GM19351 (cell line): ENCODE measurements around the gene CORO7.
A peak's percentile ranks its signal among the peaks of the same experiment; 100 is the strongest.

Source experiments
- ATAC-seq: cut with Tn5 transposase; IDR thresholded peaks from one replicate; pipeline ENCODE4 v1.9.1; 2021; ENCODE audit warnings: mild to moderate bottlenecking, moderate library complexity; ENCODE audit not compliant: unreplicated experiment

CORO7 gene

DNA sequence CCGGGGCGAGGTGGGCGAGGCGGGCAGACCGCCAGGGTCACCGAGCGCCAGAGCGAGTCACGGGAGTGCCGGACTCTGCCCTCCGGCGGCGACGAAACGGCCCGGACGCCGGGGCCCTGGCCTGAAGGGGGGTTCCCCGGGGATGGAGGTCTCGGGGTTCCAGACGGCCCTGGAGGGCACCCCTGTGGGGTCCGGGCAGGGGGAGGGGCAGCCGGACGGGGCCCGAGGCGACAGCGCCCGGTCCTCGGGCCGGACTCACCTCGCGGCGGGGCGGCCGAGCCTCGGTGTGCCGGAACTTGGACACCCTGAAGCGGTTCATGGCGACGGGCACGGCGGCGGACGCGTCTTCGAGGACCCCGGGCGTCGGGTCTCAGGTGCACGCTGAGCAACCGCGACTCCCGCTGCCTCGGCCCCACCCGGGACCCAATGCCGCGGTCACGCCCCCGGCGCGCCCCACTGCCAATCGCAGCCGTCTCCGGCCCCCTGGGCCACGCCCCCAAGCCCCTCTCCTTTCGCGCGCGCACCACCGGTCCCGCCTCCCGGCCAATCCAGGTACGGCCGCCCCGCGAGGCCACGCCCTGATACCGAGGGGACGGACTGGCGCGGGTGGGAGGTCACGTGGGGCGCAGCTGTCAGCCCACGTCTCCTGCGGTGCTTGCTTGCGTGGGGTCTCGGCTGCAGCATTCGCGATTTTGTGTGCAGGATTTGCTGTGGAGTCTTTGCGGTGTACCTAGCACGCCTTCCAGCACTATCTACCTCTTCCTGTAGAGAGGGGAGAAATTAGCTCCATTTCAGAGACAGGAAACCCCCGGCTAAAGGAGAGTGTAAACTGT is at the start of gene CORO7:
TSS of gene CORO7 (minus strand) at position 397 of the 833 bp plus-strand sequence. CDS start at position 319, 78 bp downstream.
- peak; percentile 58 for ATAC-seq

DNA sequence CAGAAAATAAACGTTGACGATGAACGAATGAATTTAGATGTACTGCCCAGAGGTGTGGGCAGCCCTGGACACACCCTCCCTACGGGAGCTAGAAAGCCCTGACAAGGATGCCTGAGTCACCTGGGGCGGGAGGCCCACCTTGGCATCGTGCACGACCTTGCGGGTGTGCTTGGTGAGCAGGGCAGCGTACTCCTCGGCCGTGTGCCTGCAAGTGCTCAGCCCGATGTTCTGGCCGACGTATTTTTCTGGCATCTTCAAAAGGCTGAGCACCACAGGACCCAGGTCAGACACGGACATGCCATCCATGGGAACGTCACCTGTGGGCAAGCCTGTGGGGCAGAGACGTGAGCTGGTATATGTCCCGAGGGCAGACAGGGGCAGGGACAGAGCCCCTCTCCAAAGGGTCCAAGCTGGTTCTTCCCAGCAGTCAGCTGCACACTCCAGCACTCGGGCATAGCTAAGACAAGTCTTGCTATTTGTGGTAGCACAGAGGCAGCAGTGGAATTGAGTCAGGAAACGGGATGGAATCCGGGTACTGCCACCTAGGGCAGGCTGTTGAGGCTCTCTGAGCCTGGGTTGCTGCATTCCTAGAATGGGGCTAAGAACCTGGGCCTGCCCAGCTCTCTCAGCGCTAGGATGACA is 47.2 kb upstream of the CORO7 start:
- ATAC-seq, result no peak

DNA sequence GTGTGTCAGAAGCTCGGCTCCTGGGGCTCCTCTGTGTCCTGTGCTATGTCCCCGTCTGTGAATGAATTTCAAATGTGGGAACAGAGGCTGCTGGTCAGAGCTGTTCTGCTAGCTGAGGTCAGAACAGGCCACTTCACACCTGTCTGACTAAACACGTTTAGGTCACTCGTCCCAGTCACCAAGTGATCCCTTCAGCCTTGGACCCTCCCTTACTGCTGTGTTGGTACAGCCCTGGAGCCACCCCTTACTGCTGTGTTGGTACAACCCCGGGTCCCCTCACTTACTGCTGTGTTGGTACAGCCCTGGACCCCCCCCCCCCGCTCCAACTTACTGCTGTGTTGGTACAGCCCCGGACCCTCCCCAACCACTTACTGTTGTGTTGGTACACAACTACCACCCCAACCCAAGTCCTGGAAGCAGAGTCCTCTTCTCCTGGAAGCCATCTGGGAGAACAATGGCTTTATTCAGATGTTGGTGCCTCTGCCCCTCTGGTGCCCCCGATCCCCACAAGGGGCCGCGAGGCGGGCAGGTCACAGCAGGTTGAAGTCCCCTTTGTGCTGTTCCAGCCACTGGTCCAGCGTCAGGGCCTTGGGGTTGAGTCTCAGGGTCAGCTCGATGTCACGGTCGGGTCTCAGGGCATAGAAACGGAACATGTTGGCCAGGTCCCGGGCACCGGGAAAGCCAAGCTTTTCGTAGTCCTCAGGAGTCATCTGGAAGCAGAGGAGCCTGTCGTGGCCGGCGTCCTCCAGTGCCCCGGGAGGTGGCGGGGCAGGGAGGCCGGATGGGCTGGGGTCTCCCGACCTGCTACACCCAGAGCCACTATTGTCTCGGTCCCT is 45.1 kb upstream of the CORO7 start:
- ATAC-seq, result no peak

- ATAC-seq, result no peak
Measured at GRCh38 chr16:4460936-4461249, 44.5 kb upstream of the CORO7 start.

- ATAC-seq, result no peak
Measured at GRCh38 chr16:4455951-4456350, 39.6 kb upstream of the CORO7 start.

GRCh38 chr16:4455081-4455480 is 38.7 kb upstream of the CORO7 start:
- no peak for ATAC-seq

- ATAC-seq, result no peak
Measured at GRCh38 chr16:4454623-4455022, 38.2 kb upstream of the CORO7 start.

DNA sequence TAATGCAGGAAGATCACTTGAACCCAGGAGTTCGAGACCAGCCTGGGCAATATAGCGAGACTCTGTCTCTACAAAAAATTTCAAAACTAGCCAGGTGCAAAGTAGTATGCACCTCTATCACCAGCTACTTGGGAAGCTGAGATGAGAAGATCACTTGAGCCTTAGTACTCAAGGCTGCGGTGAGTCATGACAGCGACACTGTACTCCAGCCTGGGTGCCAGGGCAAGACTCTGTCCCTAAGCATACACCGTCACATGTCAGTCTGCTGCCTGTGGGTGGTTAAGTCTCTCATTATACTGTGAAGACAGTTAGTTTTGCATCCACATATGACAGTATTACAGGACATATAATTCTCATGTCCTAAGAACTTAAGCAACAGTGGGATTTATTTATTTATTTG is 36.3 kb upstream of the CORO7 start:
- ATAC-seq, result no peak

DNA sequence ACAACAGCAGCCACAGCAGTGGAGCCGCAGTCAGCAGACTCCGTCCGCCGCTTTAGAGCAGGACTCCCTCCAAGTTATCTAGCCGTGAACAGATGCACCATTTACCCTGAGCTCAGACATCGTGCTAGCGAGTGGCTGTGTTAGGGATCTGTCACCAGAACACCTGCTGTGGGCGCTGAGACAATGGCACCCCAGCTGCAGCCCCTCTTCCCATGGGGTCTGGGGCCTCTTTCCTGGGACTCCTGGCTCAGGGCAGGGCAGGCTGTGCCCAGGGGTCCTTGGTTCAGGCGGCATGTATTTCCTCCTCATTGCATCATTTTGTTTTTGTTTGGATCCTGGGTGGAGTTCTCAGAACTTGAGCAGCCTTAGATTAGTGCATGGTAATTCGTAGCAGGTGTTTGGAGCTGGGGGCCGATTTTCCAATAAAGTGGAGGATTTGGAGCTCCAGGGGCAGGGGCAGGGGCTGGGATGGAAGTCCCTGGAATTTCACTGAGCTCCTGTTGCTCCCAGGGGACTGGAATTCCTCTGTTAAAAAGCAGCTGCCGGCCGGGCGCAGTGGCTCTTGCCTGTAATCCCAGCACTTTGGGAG is 34.6 kb upstream of the CORO7 start:
- ATAC-seq, result no peak

- no peak for ATAC-seq
Measured at GRCh38 chr16:4450430-4450829, 34.0 kb upstream of the CORO7 start.

- ATAC-seq, result no peak
Measured at GRCh38 chr16:4443986-4444385, 27.6 kb upstream of the CORO7 start.

DNA sequence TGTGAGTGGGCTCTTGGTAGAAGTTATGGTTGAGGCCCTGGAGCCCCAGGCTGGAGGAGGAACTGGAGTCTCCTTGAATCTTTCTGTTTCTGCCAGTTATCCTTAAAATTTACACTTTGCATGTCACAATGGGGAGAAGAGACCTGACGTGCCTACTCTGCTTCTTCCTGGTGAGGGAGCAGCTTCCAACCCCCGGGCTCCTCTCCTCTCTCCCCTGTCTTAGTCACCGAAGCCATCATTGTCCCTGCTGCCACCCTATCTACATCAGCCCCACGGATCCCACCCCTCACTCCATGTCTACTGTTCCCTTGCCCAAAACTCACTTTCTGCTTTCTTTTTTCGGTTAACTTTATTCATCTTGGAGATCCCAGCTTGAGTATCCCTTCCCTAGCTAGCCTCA is 26.9 kb upstream of the CORO7 start:
- no peak for ATAC-seq

GRCh38 chr16:4442371-4442770 is 26.0 kb upstream of the CORO7 start:
- ATAC-seq, result no peak

DNA sequence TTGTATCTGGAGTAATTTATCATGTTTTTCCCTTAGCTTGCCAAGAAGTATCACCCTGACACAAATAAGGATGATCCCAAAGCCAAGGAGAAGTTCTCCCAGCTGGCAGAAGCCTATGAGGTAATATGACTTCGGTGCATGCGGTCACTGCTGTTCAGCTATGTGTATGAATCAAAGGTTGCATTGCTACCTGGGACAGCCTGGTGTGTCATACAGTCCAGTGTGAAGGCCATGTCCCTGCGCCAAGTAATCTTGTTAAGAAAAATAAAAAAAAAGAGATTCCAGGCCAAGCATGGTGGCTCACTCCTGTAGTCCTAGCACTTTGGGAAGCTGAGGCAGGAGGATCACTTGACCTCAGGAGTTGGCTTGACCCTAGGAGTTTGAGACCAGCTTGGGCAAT is 21.0 kb upstream of the CORO7 start:
- no peak for ATAC-seq

DNA sequence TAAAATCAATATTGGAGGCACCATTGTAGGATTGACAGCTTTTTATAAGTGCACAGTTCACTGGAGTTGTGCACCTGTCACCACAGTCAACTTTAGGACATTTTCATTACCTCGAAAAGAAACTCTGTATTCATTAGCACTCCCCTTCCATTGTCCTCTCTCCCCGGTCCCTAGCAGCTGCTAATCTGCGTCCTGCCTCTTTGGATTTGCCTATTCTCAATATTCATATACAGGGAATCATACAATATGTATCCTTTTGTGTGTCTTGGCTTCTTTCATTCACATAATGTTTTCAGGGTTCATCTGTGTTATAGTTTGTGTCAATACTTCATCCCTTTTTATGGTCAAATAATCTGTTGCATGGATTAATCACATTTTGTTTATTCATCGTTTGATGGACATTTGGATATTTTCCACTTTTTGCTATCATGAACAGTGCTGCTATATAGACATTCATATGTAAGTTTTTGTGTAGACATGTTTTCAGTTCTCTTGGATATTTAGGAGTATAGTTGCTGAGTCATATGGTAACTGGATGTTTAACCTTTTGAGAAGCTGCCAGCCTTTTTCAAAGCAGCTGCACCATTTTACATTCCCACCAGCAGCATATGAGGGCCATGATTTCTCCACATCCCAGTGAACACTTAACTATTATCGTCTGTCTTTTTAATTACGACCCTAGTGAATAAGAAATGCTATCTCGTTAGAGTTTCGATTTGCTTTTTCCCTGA is 19.1 kb upstream of the CORO7 start:
- no peak for ATAC-seq

DNA sequence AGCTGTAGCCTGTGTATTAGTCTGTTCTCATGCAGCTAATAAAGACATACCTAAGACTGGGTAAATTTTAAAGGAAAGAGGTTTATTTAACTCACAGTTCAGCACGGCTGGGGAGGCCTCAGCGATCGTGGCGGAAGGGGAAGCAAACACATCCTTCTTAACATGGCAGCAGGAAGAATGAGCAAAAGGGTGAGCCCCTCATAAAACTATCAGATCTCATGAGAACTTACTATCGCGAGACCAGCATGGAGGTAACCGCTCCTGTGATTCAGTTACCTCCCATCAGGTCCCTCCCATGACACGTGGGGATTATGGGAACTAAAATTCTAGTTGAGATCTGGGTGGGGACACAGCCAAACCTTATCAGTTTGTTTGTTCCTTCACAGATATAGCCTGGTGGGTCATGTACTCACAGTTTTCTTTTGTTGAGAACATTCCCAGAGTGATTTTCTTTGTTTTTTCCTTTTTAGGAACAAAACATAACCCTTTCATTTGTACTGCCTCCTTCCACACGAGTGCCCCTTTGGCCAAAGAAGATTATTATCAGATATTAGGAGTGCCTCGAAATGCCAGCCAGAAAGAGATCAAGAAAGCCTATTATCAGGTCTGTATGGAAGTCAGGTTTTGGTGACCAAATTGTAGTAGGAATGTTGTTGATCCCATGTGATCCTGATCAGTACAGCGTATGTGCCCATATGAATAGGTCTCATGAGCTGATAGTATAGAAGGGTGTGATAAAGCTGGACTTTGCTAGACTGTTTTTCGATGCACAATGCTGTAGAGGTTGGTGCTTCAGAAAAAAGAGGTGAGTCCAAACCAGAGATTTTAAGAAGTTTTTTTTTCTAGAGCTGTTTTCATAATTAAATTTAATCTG is 17.8 kb upstream of the CORO7 start:
- ATAC-seq, result no peak

DNA sequence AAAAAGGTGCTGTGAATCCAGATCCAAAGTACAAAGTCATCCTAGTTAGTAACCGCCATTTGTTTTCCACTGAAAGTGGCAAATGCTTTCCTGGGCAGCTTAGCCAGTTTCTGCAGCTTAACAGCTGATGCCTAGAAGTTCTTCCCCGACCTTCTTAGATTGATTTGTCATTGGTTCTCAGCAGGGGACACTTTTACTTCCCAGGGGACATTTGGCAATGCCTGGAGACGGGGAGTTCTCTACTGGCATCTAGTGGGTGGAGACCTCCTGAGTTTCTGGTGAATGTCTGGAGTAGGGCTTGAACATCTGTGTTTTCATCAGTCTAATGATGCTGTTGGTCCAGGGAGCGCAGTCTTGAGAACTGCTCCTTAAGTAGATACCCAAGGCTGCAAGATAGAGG is 16.8 kb upstream of the CORO7 start:
- ATAC-seq, result no peak

DNA sequence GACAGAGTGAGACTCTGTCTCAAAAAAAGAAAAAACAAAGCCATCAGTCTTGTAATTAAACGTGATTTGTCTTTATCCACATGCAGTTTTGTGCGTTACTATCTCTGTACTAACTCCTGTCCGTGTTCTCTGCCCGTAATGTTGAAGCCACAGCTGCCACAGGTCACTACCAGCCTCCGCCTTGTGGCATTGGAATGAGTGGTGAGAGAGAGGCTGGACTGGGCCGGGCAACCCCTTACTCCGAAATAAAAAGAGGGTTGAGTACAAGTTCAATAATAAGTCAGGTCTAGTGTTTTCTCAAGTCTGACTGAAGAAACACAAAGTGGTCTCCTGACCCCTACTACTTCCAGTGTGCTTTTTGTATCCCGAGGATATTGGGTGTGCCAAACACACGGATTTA is 14.6 kb upstream of the CORO7 start:
- no peak for ATAC-seq

GRCh38 chr16:4428500-4428899 is 12.1 kb upstream of the CORO7 start:
- ATAC-seq, result no peak
